Vagina (tissue), 2 donors: ENCODE data around the gene NXF1.

Source experiments
- CTCF ChIP-seq, 3 experiments: fragments of 450-650 bp in 2 of 3; fragments of 200-600 bp in 1 of 3; sonication (generic) in 1 of 3; IDR thresholded peaks; one replicate each; pipeline ENCODE4 v1.5.1; 2017 to 2019; ENCODE audit warnings: antibody characterized with exemption in 3 of 3, mild to moderate bottlenecking in 2 of 3, moderate library complexity in 2 of 3
- POLR2AphosphoS5 ChIP-seq, 2 donors: sonication (generic); formaldehyde crosslinking; IDR thresholded peaks; one replicate each; pipeline ENCODE4 v1.9.0; 2017; ENCODE audit warnings: antibody characterized with exemption in 2 of 2, mild to moderate bottlenecking in 2 of 2, low read depth in 1 of 2; ENCODE audit not compliant: insufficient read depth in 1 of 2

GRCh38 chr11:62771144-62772021, 33.9 kb downstream of the NXF1 start, which contains the start of gene TAF6L:
- TF ChIP-seq CTCF (IDR thresholded peaks at IDR 0.05) (no peak), POLR2AphosphoS5 (IDR thresholded peaks at IDR 0.05; ENCODE audit: insufficient read depth in 1 of 2, low read depth in 1 of 2) (peak; percentile 89 to 90)
